ENCODE measurements around the gene COQ2. TPM values are rescaled to one million over a fixed set of nuclear protein-coding genes. Genes with fewer than 3 reads are reported as not detected.
"Not testable (repeated sequence)": the region's sequence is repeated elsewhere in the genome, so short reads cannot be mapped to it uniquely, and the experiment has no call there.

The COQ2 gene
- polyA plus RNA-seq, 1 donor: 9.8 TPM

DNA sequence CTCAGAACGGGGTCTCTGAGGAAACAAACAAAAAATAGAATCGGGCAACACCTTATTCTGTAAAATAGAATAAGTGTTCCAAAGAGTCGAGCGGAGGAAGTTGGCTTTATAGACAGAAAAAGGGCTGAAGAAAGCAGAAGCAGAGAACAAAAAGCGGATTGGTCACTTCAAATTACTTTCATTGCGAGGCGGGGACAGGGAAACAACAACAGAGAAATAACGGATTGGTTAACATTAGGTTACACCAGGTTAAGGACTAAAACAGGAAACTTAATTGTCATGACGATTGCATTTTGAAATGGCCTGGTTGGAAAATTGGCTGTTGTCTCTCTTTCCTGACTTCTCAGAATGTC lies 433 bp upstream of the COQ2 start:
- DNase-seq (ENCODE audit: low read depth): peak; percentile 44

- no peak for DNase-seq (ENCODE audit: low read depth)
These were observed 1.4 kb downstream of the COQ2 start for GRCh38 chr4:83283181-83283580.

GRCh38 chr4:83282049-83282535 lies 2.5 kb downstream of the COQ2 start:
- peak; percentile 26 for DNase-seq (ENCODE audit: low read depth)

DNA sequence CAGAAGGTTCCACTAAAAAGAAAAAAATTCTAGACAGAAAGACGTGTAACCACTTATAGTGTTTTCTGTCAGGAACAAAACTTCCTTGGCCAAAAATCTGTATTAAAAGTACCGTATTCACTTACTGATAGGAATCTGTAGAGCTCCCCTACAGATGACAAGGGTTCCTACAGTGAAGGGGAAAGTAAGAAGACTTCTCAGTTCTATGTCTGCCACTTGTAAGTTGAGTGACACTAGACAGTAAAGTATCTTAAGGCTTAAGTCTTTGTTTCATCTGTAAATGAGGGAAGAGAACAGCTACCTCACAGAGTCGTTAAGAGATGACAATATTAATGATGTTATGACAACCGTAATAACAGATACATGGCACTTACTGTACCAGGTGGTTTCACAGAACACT lies 3.3 kb downstream of the COQ2 start:
- no peak for DNase-seq (ENCODE audit: low read depth)

DNA sequence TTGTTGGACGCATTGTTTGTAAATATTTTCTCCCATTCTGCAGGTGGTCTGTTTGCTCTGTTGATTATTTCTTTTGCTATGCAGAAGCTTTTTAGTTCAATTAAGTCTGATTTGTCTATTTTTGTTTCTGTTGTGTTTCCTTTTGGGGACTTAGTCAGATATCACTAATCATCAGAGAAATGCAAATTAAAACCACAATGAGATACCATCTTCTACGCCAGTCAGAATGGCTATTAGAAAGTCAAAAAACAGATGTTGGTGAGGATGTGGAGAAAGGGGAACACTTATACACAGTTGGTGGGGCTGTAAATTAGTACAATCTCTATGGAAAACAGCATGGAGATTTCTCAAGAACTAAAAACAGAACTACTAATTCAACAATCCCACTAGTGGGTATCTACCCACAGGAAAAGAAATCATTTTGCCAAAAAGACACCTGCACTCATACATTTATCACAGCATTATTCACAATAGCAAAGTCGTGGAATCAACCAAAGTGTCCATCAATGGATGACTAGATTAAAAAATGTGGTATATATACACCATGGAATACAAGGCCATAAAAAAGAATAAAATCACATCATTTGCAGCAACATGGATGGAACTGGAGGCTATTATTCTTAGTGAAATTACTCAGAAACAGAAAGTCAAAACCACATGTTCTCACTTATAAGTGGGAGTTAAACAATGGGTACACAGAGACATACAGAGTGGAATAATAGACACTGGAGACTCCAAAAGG lies 8.1 kb downstream of the COQ2 start:
- DNase-seq (ENCODE audit: low read depth): no peak

GRCh38 chr4:83273926-83274325 lies 10.7 kb downstream of the COQ2 start:
- not testable (repeated sequence) for DNase-seq (ENCODE audit: low read depth)

DNA sequence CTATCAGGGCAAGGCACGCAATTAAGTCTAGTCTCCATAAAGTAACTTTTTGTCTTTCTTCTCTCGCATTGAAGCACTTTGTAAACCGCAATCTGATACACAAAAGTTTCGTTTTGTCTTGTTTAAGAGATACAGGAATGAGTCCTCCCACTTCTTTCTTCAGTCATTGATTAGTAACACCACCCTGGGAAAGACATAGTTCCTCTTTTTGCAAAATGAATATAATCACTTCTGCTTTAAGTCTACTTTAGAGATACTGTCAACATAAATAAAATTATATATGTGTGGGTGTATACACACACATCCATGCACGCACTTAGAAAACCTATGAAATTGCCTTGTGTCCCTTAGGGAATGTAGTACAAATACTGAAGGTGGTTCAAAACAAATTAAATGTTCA lies 11.7 kb downstream of the COQ2 start:
- DNase-seq (ENCODE audit: low read depth): no peak

DNA sequence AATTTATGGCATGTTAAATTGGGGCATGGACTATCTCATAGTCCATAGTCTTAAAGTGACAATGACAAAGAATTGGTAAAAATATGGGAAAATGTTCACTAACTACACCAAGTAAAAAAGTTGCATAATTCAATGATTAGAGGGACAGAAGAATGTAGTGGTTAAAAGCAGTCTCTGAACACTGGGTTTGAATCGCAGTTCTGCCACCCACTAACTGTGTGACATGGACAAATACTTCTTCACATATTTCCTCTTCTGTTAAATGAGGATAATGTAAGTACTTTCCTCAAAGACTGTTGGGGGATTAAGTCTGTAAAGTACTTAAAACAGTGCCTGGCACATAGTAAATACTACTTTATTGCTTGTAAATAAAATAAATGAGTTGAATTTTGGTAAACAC lies 15.3 kb downstream of the COQ2 start:
- DNase-seq (ENCODE audit: low read depth): no peak

DNA sequence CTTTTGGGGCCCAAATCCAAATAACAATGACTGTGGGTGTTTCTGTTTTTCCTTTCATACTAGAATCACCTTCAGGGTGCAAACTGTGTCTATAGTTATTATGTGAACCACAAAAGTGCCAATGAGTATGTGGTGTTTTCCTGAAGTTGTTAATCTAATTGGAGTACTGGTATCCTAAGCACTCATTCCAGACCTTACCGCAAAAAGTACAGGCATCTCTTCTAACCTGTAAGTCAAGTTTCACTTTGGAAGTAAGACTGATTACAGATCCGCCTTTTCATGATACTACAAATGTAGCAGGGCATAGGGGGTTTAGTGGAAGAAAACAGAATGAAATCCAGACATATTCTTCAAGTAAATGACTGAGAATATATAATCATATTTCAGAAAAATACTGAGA lies 16.1 kb downstream of the COQ2 start:
- DNase-seq (ENCODE audit: low read depth): no peak

DNA sequence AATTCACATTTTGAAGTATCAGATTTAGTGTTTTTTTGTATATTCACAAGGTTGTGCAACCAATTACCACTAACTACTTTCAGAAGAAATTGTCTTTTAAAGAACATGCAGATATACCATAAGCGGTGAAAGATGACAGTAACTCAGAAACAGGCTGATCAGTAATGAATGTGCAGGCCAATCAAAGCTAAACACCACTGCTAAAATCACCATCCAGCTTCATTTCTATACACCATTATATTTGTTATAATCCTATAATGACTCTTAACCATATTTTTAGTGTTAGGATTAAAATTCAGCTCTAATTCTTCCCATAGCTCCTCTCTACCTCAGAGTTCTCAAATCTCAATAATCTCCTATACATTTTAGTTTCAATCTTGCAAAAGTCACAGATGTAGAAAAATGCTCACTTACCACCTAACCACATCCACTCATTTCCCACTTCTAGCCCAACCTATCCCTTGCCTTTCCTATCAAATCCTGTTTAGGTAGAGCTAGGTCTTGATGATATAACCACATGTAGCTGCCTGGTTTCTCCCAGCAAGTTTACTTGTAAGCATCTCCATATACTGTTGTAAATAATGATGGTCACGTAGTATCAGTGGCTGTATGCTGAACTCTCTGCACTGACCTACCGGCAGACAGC lies 16.6 kb downstream of the COQ2 start:
- DNase-seq (ENCODE audit: low read depth): no peak

DNA sequence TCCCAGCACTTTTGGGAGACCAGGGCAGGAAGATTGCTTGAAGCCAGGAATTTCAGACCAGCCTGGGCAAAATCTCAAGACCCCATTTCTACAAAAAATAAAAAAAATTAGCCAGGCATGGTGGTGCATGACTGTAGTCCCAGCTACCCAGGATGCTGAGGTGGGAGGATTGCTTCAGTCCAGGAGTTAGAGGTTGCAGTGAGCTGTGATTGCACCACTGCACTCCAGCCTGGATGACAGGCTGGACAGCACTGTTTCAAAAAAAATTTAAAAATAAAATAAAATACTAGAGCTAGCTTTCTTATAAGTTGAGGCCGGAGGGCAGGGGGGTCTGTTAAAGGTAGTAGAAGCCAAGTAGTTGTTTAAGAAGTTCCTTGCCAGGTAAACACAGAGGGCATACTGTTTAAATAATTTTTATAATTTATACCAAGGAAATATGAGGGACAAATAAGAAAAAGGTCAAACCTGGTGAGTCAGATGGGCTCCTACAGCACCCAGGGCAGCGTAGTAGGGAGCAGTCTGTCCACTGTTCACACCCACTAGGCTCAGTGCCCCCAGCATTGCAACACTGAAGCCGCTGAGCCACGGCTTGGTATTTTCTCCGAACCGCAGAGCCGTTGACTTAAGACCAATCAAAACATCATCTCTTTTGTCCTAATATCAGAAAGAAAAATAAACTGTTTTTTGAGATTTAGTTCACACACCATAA lies 17.3 kb downstream of the COQ2 start:
- DNase-seq (ENCODE audit: low read depth): no peak

DNA sequence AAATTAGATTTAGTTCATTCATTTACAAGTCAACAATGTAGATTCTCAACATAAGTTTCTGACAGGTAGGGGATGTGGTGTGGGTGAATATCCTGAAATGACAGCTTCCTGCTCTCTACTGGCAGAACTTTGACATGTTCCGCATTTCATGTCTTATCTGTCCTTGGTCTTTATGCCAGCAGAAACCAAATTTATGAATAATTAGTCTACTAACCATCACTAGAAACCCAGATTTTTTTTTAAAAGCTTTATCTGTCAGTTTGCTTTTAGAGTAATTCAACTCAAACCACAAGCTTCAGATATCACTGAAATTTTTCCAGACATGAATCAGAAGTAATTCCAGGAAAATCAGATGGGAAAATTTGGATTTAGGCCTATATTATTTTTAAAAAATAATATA lies 17.9 kb downstream of the COQ2 start:
- no peak for DNase-seq (ENCODE audit: low read depth)

- no peak for DNase-seq (ENCODE audit: low read depth)
These were observed 21.5 kb downstream of the COQ2 start for GRCh38 chr4:83263106-83263505.

DNA sequence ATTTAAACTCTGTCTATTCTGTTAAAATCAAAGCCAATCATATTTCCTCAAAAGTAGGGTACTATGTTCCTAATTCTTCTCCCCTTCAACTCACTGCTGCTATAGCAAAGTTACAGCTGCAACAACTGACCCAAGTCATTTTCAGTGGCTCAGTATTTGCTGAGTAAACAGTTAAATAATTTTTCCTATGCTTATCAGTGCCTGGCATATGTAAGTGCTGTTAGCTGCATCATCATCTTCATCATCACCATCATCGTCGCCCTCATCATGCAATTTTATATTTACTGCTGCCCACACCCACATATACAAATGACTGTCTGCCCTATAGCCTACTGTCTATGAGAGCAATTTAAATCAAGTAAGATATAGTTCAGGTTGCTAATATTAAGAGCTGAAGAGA lies 21.9 kb downstream of the COQ2 start:
- DNase-seq (ENCODE audit: low read depth): no peak

DNA sequence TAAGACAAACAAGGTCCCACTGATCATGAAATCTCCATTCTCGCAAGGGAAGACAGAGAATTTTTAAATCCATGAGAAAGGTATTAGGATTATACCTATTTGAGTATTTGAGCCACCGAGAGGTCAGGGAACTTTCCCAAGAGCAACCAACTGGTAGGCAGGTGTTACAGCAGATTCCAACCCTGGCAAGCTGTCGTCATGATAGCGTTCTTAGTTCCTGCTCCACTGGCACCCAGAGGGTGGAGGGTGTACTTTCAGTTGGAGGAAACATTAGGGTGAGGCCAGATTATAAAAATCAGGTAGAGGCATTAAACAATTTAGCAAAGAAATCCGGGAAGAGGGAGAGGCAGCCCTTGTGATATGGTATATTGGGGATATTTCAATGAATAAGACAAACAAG lies 23.3 kb downstream of the COQ2 start:
- DNase-seq (ENCODE audit: low read depth): no peak

DNA sequence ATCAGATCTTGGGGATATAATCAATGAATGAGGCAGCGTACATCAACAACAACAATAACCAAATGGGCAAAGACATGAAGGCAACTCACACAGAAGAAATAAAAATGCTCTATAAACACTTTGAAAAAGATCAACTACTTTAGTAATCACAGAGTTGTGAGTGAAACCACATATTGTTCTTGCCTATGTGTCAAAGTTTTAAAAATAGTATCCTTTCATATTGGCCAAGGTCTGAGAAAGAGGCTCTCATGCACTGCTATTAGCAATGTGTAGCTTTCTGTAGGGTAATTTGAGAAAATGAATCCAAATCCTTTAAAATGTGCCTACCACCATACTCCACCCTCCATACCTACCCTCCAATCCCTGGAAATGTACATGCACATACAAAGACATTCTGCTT lies 25.0 kb downstream of the COQ2 start:
- DNase-seq (ENCODE audit: low read depth): no peak

DNA sequence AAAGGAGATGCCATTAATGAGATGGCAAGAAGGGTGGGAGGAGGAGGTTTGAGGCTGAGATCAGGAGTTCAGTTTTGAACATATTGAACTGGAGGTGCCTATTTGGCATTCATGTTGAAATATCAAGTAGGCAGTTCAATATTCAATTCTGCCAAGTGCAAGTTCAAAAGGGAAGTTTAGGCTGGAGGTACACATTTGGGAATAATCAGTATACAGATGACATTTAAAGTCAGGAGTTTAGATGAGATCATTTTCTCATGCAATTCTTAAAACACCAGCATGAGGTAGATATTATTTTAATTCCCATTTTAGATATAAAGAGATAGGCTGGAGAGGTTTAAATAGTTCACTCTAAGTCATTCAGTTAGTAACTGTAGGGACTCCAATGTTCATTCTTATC lies 26.1 kb downstream of the COQ2 start:
- DNase-seq (ENCODE audit: low read depth): no peak

DNA sequence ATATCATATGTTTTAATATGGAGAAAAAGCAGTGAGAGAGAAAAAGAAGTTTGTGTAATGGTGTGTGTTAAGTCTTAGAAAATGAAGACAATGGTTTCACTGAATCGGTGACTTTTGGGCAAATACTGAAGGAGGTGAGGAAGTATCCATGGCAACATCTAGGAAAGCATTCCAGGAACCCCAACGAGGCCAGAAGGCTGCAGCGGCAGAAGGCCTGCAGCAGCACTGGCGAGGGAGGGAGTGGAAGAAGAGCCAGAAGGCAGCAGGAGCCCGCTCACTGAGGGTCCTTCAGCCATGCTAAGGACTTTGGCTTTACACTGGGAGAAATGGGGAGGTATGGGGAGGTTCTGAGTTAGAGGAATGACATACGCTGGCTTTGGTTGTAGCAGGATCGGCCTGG lies 26.8 kb downstream of the COQ2 start:
- DNase-seq (ENCODE audit: low read depth): no peak

- no peak for DNase-seq (ENCODE audit: low read depth)
These were observed 29.0 kb downstream of the COQ2 start for GRCh38 chr4:83255584-83255983.

DNA sequence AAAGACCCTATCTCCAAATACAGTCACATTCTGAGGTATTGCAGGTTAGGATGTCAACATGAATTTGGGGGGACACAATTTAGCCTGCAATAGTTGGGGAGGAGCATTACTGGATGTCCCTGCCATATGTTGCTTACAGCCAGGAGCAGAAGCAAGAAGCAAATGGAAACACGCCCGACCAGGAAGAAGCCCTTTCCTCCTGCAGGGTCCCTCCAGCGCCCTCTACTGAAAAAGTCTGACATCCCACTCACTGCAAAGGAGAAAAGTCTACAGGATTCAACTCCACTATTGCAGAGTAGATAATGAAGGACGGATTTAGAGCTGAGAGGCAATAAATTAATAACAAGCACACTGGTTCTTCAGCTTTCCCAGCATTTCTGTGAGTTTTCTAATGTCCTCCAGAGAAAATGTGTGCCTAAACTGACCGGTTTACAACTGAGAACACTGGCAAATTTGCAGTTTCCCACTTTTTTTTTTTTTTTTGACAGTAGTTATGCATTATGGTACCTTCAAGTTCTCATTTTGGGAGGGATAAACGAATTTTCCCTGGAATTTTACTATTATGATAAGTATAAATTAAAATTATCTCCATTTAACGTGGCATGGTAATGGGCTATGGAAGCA lies 31.7 kb downstream of the COQ2 start:
- no peak for DNase-seq (ENCODE audit: low read depth)

DNA sequence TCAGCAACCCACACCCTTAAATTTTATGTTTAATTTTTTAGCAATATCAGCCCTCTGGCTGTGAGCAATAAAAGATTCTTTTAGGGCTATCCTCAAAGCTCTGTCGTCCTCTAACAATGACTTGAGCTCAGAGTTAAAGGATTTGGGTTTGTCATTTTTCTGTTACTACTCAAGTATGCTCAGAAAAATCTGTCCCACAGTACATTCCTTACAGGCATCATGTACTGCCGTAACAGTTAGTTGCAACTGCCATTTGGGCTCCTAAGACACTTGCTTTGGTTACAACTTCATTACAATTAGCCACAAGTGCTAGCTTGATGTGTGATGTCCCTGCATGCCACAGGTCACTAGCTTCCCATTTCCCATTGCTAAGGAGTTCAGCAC lies 33.2 kb downstream of the COQ2 start:
- DNase-seq (ENCODE audit: low read depth): no peak

GRCh38 chr4:83250687-83251446 lies 33.7 kb downstream of the COQ2 start:
- no peak for DNase-seq (ENCODE audit: low read depth)

Measured in forelimb muscle (tissue), 1 donor.